ENCODE data around the gene OPN3.

The OPN3 gene

DNA sequence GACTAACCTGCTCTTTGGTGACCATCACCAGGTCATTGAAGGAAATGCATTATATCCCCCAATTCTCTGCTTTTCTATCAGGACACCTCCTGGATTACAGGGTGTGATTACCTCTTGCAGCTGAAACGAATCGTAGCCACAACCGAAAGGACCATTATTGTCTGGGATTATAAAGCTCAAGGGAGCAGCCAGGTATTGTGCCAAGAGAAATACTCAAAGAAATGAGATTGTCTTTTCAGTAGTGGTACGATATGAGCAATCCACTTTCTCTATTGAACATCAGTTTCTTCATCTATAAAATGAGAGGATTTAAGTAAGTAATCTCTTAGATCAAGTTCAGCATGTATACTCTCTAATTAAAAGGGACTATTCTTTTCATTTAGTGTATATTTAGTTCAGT is 39.2 kb upstream of the OPN3 start:
- no peak overlapping the region for H3K4me3 ChIP-seq (ENCODE audit: low read depth, low read length)
- no peak for TF ChIP-seq POLR2A (IDR thresholded peaks at IDR 0.05; ENCODE audit: extremely low read depth, insufficient read length)
- no peak for TF ChIP-seq MYC (IDR thresholded peaks at IDR 0.05; ENCODE audit: low read depth, low read length)
- TF ChIP-seq, protein P1, sequence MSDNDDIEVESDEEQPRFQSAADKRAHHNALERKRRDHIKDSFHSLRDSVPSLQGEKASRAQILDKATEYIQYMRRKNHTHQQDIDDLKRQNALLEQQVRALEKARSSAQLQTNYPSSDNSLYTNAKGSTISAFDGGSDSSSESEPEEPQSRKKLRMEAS (IDR thresholded peaks at IDR 0.05; ENCODE audit: low read depth, low read length) = no peak
- TF ChIP-seq, protein P2, sequence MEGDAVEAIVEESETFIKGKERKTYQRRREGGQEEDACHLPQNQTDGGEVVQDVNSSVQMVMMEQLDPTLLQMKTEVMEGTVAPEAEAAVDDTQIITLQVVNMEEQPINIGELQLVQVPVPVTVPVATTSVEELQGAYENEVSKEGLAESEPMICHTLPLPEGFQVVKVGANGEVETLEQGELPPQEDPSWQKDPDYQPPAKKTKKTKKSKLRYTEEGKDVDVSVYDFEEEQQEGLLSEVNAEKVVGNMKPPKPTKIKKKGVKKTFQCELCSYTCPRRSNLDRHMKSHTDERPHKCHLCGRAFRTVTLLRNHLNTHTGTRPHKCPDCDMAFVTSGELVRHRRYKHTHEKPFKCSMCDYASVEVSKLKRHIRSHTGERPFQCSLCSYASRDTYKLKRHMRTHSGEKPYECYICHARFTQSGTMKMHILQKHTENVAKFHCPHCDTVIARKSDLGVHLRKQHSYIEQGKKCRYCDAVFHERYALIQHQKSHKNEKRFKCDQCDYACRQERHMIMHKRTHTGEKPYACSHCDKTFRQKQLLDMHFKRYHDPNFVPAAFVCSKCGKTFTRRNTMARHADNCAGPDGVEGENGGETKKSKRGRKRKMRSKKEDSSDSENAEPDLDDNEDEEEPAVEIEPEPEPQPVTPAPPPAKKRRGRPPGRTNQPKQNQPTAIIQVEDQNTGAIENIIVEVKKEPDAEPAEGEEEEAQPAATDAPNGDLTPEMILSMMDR (IDR thresholded peaks at IDR 0.05; ENCODE audit: low read depth, low read length) = no peak
- no peak for DNase-seq (ENCODE audit: low read depth)

- DNase-seq (ENCODE audit: low read depth) = no peak
- TF ChIP-seq, protein P1 (IDR thresholded peaks at IDR 0.05; ENCODE audit: low read depth, low read length) = no peak
- TF ChIP-seq MYC (IDR thresholded peaks at IDR 0.05; ENCODE audit: low read depth, low read length) (no peak), POLR2A (IDR thresholded peaks at IDR 0.05; ENCODE audit: extremely low read depth, insufficient read length) (no peak)
- TF ChIP-seq, protein P2 (IDR thresholded peaks at IDR 0.05; ENCODE audit: low read depth, low read length) = no peak
- H3K4me3 ChIP-seq (ENCODE audit: low read depth, low read length) = no peak overlapping the region
Observed at GRCh38 chr1:241678536-241678935, 38.4 kb upstream of the OPN3 start.

DNA sequence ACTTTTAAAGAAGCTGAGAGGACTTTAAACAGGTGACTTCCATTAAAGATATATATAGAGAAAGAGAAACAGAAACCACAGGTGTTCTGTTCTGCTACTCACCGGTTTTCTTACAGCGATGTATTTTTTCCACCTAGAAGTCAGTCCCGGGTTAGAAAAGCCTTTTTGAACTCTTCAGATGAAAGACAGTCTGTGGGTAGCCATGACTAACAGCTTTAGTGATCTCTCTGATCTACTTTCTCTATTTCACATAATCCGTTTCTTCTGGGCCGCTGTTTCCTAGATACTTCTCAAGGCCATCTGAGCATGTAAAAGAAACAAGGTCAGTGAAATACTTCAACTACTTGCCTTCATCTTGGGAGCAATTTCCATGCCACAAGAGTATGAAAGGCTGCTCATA is 37.0 kb upstream of the OPN3 start:
- TF ChIP-seq, protein P1 (IDR thresholded peaks at IDR 0.05; ENCODE audit: low read depth, low read length) = no peak
- TF ChIP-seq, protein P2 (IDR thresholded peaks at IDR 0.05; ENCODE audit: low read depth, low read length) = no peak
- TF ChIP-seq MYC (IDR thresholded peaks at IDR 0.05; ENCODE audit: low read depth, low read length) (no peak), POLR2A (IDR thresholded peaks at IDR 0.05; ENCODE audit: extremely low read depth, insufficient read length) (no peak)
- H3K4me3 ChIP-seq (ENCODE audit: low read depth, low read length) = no peak overlapping the region
- DNase-seq (ENCODE audit: low read depth) = no peak

GRCh38 chr1:241675983-241676382 is 35.8 kb upstream of the OPN3 start:
- TF ChIP-seq POLR2A (IDR thresholded peaks at IDR 0.05; ENCODE audit: extremely low read depth, insufficient read length) (no peak), MYC (IDR thresholded peaks at IDR 0.05; ENCODE audit: low read depth, low read length) (no peak)
- TF ChIP-seq, protein P2 (IDR thresholded peaks at IDR 0.05; ENCODE audit: low read depth, low read length) = no peak
- TF ChIP-seq, protein P1 (IDR thresholded peaks at IDR 0.05; ENCODE audit: low read depth, low read length) = no peak
- no peak overlapping the region for H3K4me3 ChIP-seq (ENCODE audit: low read depth, low read length)
- no peak for DNase-seq (ENCODE audit: low read depth)

DNA sequence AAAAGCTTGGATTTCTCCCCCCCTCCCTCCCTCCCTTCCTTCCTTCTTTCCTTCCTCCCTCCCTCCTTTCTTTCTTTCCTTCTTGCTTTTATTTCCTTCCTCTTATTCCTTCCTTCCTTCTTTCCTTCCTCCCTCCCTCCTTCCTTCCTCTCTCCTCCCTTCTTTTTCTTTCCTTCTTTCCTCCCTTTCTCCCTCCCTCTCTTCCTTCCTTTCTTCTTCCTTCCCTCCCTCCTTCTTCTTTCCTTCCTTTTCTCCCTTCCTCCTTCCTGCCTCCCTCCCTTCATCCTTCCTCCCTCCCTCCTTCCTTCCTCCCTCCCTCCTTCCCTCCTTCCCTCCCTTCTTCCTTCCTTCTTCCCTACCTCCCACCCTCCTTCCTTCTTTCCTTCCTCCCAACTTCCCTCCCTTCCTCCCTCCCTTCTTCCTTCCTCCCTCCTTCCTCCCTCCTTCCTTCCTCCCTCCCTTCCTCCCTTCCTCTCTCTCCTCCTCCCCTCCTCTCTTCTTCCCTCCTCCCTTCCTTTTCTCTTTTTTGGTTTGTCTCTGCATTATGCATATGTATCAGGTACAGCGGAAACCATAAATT is 34.7 kb upstream of the OPN3 start:
- no peak overlapping the region for H3K4me3 ChIP-seq (ENCODE audit: low read depth, low read length)
- no peak for DNase-seq (ENCODE audit: low read depth)
- TF ChIP-seq, protein P2 (IDR thresholded peaks at IDR 0.05; ENCODE audit: low read depth, low read length) = no peak
- TF ChIP-seq, protein P1 (IDR thresholded peaks at IDR 0.05; ENCODE audit: low read depth, low read length) = no peak
- TF ChIP-seq POLR2A (IDR thresholded peaks at IDR 0.05; ENCODE audit: extremely low read depth, insufficient read length) (no peak), MYC (IDR thresholded peaks at IDR 0.05; ENCODE audit: low read depth, low read length) (no peak)

Measured in NB4 (cell line).